PC-9 (cell line): ENCODE results near the gene BMPR1B.

Experiments used
- EZH2 ChIP-seq: fragments of 200-600 bp; sonication (generic); IDR thresholded peaks from 2 replicates; pipeline ENCODE4 v1.8.0; 2017; ENCODE audit warnings: antibody characterized with exemption, low read depth
- TF ChIP-seq, protein P1 (sequence below): fragments of 200-600 bp; sonication (generic); conservative IDR thresholded peaks from 2 replicates; pipeline ENCODE4 v1.6.1; 2017; ENCODE audit warnings: mixed run types, antibody characterized with exemption, mild to moderate bottlenecking, moderate library complexity

DNA sequence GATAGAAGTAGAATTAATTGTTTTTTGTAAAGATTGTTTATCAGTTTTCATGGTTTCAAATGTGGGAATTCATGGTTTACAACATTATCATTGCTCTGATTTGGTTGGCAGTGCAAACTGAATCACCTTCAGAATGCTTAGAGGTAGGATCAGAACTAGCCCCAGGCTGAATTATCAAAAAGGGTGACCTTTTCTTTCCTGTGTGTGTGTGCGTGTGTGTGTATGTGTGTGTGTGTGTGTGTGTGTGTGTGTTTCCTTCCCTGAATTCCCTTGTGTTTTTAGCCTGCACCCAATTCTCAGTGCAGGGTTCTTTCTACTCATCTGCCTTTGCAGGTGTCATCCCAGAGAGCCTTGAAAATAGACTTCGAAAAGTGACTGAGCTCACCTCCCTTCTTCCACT is 125.0 kb downstream of the BMPR1B start:
- TF ChIP-seq, protein P1, sequence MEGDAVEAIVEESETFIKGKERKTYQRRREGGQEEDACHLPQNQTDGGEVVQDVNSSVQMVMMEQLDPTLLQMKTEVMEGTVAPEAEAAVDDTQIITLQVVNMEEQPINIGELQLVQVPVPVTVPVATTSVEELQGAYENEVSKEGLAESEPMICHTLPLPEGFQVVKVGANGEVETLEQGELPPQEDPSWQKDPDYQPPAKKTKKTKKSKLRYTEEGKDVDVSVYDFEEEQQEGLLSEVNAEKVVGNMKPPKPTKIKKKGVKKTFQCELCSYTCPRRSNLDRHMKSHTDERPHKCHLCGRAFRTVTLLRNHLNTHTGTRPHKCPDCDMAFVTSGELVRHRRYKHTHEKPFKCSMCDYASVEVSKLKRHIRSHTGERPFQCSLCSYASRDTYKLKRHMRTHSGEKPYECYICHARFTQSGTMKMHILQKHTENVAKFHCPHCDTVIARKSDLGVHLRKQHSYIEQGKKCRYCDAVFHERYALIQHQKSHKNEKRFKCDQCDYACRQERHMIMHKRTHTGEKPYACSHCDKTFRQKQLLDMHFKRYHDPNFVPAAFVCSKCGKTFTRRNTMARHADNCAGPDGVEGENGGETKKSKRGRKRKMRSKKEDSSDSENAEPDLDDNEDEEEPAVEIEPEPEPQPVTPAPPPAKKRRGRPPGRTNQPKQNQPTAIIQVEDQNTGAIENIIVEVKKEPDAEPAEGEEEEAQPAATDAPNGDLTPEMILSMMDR, result no peak
- no peak for TF ChIP-seq EZH2
